OCI-LY7 (cell line): ENCODE measurements around the gene NSMCE4A. TPM values are rescaled to one million over a fixed set of nuclear protein-coding genes. Genes with fewer than 3 reads are reported as not detected.
A peak's percentile ranks its signal among the peaks of the same experiment; 100 is the strongest.

Experiments
- BruUV-seq: library from RNA; stranded (reverse); fragments of 400-500 nt; replicated peaks from 2 replicates; lab custom pipeline; 2021; lab: Mats Ljungman, UMichigan
- CTCF ChIA-PET: fragments of 300-600 bp; sonication (Branson Sonifier 250); formaldehyde crosslinking; loops from one replicate; lab custom pipeline; 2022; ENCODE audit warnings: antibody characterized with exemption; ENCODE audit not compliant: unreplicated experiment; lab: Charles Lee
- POLR2A ChIA-PET: fragments of 300-600 bp; sonication (Branson Sonifier 250); formaldehyde crosslinking; loops from one replicate; lab custom pipeline; 2022; ENCODE audit warnings: antibody characterized with exemption; lab: Charles Lee
- DNase-seq: peaks from one replicate; pipeline ENCODE4 v3.0.0-alpha.2; 2015; ENCODE audit warnings: low spot score
- H2AFZ ChIP-seq: fragments of 200-600 bp; sonication (generic), shearing (Covaris generic); 2 replicates; pipeline ENCODE4 v1.6.1; 2014; ENCODE audit warnings: mild to moderate bottlenecking, antibody characterized with exemption, low read length, moderate library complexity
- H3K27ac ChIP-seq: fragments of 200-600 bp; sonication (generic); 2 replicates; pipeline ENCODE4 v1.5.1; 2014; ENCODE audit warnings: mixed run types, low read depth, mild to moderate bottlenecking, moderate library complexity, low read length, inconsistent platforms; ENCODE audit not compliant: poor library complexity, severe bottlenecking
- H3K36me3 ChIP-seq: fragments of 200-600 bp; sonication (generic); 2 replicates; pipeline ENCODE4 v1.6.1; 2014; ENCODE audit warnings: mild to moderate bottlenecking, antibody characterized with exemption, low read length, moderate library complexity, mixed read lengths; ENCODE audit not compliant: insufficient read depth
- H3K4me1 ChIP-seq: fragments of 200-600 bp; sonication (generic); 2 replicates; pipeline ENCODE4 v1.5.1; 2014; ENCODE audit warnings: mild to moderate bottlenecking, low read length; ENCODE audit not compliant: insufficient read depth, poor library complexity, severe bottlenecking
- H3K4me2 ChIP-seq: fragments of 200-600 bp; sonication (generic); 2 replicates; pipeline ENCODE4 v1.6.1; 2014; ENCODE audit warnings: mild to moderate bottlenecking, low read length
- H3K4me3 ChIP-seq: fragments of 200-600 bp; sonication (generic); 2 replicates; pipeline ENCODE4 v1.5.1; 2014; ENCODE audit warnings: mild to moderate bottlenecking, low read depth, low read length; ENCODE audit not compliant: poor library complexity, severe bottlenecking
- H3K79me2 ChIP-seq: fragments of 200-600 bp; sonication (generic); 2 replicates; pipeline ENCODE4 v1.6.1; 2016; ENCODE audit warnings: low read depth, mild to moderate bottlenecking, low read length, moderate library complexity, mixed read lengths; ENCODE audit not compliant: insufficient read depth
- H3K9me2 ChIP-seq: fragments of 200-600 bp; sonication (generic); 2 replicates; pipeline ENCODE4 v1.6.1; 2016; ENCODE audit warnings: mild to moderate bottlenecking, low read length, mixed read lengths; ENCODE audit not compliant: insufficient read depth
- H3K9me3 ChIP-seq: fragments of 200-600 bp; sonication (generic); 2 replicates; pipeline ENCODE4 v1.6.1; 2014; ENCODE audit warnings: mild to moderate bottlenecking, mixed run types, low read length, mixed read lengths
- H4K20me1 ChIP-seq: fragments of 200-600 bp; sonication (generic); 2 replicates; pipeline ENCODE4 v1.6.1; 2014; ENCODE audit warnings: mild to moderate bottlenecking, antibody characterized with exemption, low read length, moderate library complexity, mixed read lengths; ENCODE audit not compliant: insufficient read depth
- EZH2phosphoT487 ChIP-seq: fragments of 200-600 bp; sonication (generic); IDR thresholded peaks from 2 replicates; pipeline ENCODE4 v1.6.1; 2018; ENCODE audit warnings: low read depth, borderline replicate concordance, mild to moderate bottlenecking, mixed run types, antibody characterized with exemption, low read length, moderate library complexity, mixed read lengths
- intact Hi-C: fragments of 100-400 bp; cut with micrococcal nuclease; formaldehyde crosslinking; loops from one replicate; pipeline ENCODE4 v1.10.0; 2022; ENCODE audit not compliant: unreplicated experiment
- total RNA-seq, 2 experiments: library from RNA; depleted of rRNA in 1 of 2; stranded (reverse); fragments of >200 nt in 1 of 2; shearing (Covaris generic) in 1 of 2; gene quantifications; 2 replicates each; pipeline ENCODE4 v1.2.3, GENCODE V29; 2014 to 2022
- TF ChIP-seq, protein P1 (sequence below): fragments of 200-600 bp; sonication (generic); conservative IDR thresholded peaks from 2 replicates; pipeline ENCODE4 v1.5.1; 2014; ENCODE audit warnings: mild to moderate bottlenecking, antibody characterized with exemption, low read length, moderate library complexity, mixed read lengths

The NSMCE4A gene
- total RNA-seq, 2 experiments from 2014 or later = 69.5 to 105 TPM

- Histone ChIP-seq H3K4me2 (peak overlapping the region; percentile 91), H2AFZ (peak overlapping the region; percentile 63), H4K20me1 (no peaks in the 10 kb centered on the region), H3K9me2 (no peaks in the 10 kb centered on the region), H3K27ac (peak overlapping the region; percentile 55), H3K9me3 (no peaks in the 10 kb centered on the region), H3K79me2 (peaks cover 45% of the 10 kb centered on the region), H3K4me1 (peaks cover 22% of the 10 kb centered on the region), H3K4me3 (peak overlapping the region; percentile 96), H3K36me3 (peaks cover 11% of the 10 kb centered on the region; the same call in 1 of the 2 replicates)
- ChIA-PET CTCF (no interaction called here), POLR2A (interaction anchor here (1.2 kb wide), 1 partner anchor 9 kb away, joined by 4 read pairs; no protein-coding TSS in a partner anchor)
- TSS peak; percentile 82 for BruUV-seq
- intact Hi-C loops = loop anchor here (1.0 to 10.0 kb wide), 2 partner anchors 46 to 1074 kb away; partner anchors contain the start of gene WDR11
- peak; percentile 32 for DNase-seq
- TF ChIP-seq, protein P1, sequence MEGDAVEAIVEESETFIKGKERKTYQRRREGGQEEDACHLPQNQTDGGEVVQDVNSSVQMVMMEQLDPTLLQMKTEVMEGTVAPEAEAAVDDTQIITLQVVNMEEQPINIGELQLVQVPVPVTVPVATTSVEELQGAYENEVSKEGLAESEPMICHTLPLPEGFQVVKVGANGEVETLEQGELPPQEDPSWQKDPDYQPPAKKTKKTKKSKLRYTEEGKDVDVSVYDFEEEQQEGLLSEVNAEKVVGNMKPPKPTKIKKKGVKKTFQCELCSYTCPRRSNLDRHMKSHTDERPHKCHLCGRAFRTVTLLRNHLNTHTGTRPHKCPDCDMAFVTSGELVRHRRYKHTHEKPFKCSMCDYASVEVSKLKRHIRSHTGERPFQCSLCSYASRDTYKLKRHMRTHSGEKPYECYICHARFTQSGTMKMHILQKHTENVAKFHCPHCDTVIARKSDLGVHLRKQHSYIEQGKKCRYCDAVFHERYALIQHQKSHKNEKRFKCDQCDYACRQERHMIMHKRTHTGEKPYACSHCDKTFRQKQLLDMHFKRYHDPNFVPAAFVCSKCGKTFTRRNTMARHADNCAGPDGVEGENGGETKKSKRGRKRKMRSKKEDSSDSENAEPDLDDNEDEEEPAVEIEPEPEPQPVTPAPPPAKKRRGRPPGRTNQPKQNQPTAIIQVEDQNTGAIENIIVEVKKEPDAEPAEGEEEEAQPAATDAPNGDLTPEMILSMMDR = no peak
- TF ChIP-seq EZH2phosphoT487 = no peak
Observed at GRCh38 chr10:121928528-121928884, 46.5 kb downstream of the NSMCE4A start.

- peak within 1 kb of the TSS; percentile 96 for H3K4me3 ChIP-seq
- no peaks in the 10 kb centered on the region for H4K20me1 ChIP-seq
- H3K27ac ChIP-seq = peak within 1 kb of the TSS; percentile 67
- peak within 1 kb of the TSS; percentile 98 for H3K4me2 ChIP-seq
- peaks cover 45% of the 10 kb centered on the region for H3K79me2 ChIP-seq
- peaks cover 28% of the 10 kb centered on the region for H3K4me1 ChIP-seq
- peaks cover 16% of the 10 kb centered on the region; the same call in 1 of the 2 replicates for H3K36me3 ChIP-seq
- peak within 1 kb of the TSS; percentile 82 for H2AFZ ChIP-seq
- no TSS peak for BruUV-seq
- no peaks in the 10 kb centered on the region for H3K9me3 ChIP-seq
- ChIA-PET POLR2A (interaction anchor here (1.2 kb wide), 1 partner anchor 8 kb away, joined by 4 read pairs; no protein-coding TSS in a partner anchor), CTCF (interaction anchor here (0.6 kb wide), 1 partner anchor 34 kb away, joined by 3 read pairs; no protein-coding TSS in a partner anchor)
- TF ChIP-seq EZH2phosphoT487 = no peak
- TF ChIP-seq, protein P1 = no peak
- peak; percentile 90 for DNase-seq
- intact Hi-C loops = loop anchor here (1.0 to 10.0 kb wide), 2 partner anchors 46 to 1073 kb away; partner anchors contain the start of gene WDR11
- H3K9me2 ChIP-seq = no peaks in the 10 kb centered on the region
Observed at GRCh38 chr10:121927841-121928527, 47.0 kb downstream of the NSMCE4A start, which contains the start of gene ATE1. Gene ATE1 (minus strand): TSS chr10:121928031. CDS start chr10:121927949, 82 bp downstream.
